Measurements from ENCODE around the gene SFXN3.

Gene SFXN3

DNA sequence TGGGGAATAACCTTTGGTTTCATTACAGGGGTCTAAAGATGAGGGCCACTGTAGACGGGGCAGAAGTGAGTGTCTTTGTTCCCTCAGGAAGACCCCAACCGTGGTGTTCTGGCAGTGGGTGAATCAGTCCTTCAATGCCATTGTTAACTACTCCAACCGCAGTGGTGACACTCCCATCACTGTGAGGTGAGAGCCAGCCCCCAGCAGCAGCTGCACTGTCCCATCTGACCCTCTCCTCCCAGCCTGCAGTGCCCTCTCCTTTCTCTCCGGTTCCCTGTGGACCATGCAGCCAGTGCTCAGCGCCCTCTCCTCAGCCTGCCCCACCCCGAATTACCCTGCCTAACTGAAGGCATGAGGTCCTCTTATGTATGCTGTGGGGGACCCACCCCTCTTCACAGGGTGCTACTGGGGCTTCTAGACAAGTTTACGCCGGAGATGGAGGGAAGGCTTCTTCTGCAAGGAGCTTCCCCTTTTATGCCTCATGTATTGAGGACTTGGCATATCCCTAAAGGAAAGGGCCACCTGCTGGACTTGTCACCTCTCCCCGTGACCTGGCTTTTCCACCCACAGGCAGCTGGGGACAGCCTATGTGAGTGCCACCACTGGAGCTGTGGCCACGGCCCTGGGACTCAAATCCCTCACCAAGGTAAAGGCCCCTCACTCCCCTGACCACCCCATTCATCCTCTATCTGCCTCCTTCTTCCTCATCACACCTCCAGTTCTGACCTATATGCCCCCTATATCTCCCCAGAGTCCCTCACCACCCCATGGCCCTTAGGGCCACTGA lies 5.1 kb downstream of the SFXN3 start:
- DNase-seq (ENCODE audit: low read depth in 2 of 2), result no peak

DNA sequence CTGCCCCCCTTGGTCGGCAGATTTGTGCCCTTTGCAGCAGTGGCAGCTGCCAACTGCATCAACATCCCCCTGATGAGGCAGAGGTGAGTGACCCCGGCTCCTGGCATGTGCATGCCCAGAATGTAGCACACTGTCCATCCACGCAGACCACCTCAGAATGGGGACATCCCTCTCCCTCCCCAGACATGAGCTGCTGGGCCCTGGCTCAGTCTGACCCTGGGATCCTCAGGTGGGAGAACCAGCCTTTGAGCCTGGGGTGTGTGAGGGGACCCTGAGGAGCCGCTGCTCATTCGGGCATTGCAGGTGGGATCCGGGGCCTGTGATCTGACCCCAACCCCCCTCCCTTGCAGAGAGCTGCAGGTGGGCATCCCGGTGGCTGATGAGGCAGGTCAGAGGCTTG lies 5.7 kb downstream of the SFXN3 start:
- no peak for DNase-seq (ENCODE audit: low read depth in 2 of 2)

DNA sequence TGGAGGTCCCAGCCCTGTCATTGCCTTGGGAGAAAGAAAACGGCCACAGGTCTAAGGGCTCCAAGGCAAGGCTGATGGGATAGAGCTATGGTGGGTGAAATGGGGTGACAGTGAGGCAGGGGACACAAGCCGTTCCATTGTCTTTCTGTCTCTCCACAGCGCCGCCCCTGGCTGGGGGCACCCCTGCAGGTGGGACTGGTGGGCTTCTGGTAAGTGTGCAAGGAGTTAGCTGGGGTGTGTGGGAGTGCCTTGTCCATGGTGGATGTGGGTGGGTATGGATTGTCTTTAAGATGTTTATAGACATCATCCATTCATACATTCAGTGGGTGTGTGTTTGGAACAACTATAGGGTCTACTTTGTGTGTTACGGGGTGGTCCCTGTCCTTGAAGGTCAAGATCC lies 7.5 kb downstream of the SFXN3 start:
- DNase-seq (ENCODE audit: low read depth in 2 of 2), result no peak

DNA sequence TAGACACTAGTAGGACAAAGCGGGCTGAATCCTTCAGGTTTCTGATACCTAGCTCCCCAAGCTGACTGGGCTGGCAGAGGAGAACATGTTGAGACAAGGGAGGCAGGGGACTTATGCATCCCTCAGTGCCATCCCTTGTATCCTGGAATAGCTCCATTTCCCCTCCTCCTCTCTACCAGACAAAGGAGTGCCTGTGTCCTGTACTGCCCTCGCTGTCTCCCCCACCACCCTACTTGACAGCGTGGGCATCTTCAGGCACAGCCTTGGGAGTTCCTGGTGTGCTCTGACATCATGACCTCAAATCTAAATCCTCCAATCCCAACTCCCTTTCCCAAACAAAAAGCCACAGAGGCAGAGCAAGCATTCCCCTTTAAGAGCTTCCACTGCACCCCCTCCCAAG lies 9.0 kb downstream of the SFXN3 start:
- no peak for DNase-seq (ENCODE audit: low read depth in 2 of 2)

DNA sequence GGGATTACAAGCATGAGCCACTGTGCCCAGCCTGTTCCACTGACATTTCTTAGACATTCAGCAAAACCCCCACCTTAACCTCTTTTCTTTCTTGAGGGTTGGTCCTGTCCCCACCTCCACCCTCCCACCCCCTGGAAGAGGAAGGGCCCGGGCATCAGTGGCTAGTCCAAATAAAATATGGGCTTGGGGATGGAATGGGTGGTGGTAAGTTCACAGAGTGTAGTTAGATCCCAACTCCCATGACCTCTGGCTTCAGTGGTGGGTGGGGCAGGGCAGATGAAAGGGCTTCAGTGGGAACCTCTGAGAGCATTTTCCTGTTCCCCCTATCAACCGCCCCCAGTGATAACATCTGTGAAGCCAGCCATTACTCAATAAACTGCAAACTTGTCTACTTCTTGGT lies 9.8 kb downstream of the SFXN3 start:
- no peak for DNase-seq (ENCODE audit: low read depth in 2 of 2)

DNA sequence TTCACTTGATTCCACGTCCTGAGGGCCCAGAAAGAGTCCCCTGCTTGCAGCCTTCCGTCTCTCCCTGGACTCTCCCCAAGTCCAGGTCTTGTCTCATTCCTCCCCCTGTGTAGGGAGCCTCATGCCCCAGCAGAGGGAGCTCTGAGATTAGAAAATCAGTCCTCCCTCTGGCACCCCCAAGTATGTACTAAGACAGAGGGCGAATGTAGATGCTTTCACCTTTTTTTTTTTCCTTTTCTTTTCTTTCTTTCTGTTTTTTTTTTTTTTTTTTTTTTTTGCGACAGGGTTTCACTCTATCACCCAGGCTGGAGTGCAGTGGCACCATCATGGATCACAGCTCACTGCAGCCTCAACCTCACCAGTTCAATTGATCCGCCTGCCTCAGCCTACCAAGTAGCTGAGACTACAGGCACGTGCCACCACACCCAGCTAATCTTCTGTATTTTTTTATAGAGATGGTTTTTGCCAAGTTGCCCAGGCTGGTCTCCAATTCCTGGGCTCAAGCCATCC lies 10.3 kb downstream of the SFXN3 start:
- DNase-seq (ENCODE audit: low read depth in 2 of 2), result peak in 1 of 2 donors; percentile 61

DNA sequence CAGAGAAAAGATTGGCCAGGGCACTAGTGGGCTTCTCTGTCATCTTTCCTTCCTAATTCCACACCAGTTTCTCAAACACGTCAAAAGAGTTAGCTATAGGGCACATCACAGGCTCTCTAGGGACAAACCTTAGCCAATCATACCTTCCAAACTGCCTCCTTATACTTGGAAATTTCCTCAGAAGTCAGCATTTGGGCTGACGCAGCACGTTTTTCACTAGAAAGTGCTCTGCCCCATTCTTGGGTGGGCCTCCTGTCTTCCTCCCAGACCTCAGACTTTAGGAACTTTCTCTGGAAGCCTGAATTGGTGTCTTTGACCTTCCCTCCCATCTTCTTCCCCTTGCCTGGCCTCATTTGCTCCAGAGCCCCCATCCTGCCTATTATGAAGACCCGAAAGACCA lies 11.1 kb downstream of the SFXN3 start:
- DNase-seq (ENCODE audit: low read depth in 2 of 2), result no peak

DNA sequence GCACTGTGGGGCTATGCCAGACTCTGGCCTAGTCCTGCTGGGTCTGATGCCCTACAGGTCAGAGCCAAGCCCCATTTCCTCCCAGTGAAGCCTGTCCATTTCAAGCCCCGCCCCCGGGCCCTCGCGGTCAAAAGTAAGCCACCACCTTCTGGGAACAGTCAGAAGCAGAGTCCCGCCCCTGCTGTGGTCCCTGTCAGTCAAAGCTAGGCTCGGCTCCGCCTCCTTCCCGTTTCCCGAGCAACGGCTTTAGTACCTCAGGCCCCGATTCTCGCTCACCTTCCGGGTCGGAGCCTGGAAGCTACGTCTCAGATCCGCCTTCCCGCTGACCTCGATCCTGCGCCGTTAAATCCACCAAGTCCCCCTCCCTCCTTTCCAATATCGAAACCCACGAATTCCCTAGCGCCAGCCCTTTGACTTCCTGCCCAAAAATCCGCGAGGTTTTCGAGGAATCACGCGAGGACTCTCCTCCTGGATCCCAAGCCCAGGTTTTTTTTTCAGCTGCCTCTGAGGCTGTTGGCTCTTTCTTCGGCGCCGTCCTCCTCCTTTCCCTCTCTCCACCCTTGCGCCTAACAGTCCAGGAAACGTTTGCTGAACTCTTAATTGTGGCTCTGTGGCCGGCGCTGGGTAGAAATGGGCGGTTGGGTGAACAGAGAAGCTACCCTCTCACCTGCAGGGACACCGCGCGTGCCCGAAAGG lies 11.8 kb downstream of the SFXN3 start:
- DNase-seq (ENCODE audit: low read depth in 2 of 2), result peak; percentile 66 to 73

DNA sequence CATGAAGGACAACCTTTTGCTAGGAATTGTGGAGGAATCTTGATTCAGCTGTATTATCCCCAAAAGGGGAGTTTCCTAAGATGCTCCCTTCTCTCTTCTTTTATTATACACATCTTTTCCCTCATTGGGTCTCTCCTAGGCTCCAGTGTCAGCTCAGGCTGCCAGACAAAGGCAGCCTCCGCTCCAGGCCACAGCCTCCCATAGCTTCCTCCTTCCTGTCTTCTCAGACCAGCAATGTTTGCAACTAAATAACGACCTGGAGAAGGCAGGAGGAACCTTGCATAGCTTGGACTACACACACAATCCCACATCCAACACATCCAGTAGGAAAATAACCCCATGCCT lies 12.3 kb downstream of the SFXN3 start:
- DNase-seq (ENCODE audit: low read depth in 2 of 2), result no peak

DNA sequence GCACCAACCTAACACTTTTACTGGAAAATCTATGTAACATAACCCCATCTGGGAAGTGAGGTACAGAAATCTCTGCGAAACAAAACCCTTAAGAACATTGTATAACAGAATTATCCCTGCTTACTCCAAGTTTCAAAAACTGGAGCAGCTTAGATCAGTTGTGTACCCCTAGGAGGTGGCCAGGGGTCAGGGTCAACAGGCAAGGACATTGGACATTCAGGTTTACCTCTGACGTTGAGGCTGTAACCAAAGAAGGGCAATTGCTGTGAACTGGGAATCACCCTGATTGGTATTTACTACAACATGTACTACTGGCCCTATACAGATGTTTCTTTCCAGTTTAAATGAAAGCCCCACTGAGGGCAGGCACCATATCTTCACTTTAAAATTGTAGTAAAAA lies 13.1 kb downstream of the SFXN3 start:
- DNase-seq (ENCODE audit: low read depth in 2 of 2), result no peak

DNA sequence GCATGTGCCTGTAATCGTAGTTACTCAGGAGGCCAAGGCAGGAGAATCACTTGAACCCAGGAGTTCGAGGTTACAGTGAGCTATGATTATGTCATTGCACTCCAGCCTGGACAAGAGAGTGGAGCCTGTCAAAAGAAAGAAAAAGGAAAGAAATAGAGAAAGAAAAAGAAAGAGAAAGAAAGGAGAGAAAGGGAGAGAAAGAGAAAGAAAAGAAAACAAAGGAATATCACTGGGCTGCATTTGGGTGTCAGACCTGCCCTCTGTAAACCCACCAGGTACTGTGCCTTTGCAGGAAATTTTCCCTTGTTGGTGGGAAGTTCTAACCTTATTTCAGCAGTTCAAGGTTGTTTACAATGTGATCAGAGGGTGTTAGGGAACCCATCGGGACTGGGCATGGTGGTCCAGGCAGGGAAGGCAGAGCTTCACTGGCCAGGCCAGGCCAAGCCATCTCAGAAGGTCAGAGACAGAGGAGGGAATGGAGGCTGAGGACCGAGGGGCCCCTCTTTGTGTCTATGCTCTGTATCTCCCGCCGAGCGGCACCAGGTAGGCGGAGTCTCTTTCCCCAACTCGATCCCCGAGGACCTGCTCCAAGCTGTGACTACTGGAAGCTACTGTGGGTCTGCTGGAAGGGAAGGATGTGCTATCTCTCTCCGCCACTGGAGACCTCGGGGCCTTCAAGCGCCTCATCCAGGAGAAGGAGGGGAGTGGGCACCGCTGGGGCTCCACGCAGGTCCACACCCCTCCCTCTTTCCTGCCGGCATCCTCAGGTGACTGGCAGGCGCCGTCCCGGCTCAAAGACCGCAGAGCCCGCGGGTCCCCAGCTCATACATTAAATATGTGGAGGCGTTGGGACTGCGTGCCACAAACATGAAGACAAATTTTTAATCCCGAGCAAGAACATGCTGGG lies 15.6 kb downstream of the SFXN3 start:
- DNase-seq (ENCODE audit: low read depth in 2 of 2), result no peak

DNA sequence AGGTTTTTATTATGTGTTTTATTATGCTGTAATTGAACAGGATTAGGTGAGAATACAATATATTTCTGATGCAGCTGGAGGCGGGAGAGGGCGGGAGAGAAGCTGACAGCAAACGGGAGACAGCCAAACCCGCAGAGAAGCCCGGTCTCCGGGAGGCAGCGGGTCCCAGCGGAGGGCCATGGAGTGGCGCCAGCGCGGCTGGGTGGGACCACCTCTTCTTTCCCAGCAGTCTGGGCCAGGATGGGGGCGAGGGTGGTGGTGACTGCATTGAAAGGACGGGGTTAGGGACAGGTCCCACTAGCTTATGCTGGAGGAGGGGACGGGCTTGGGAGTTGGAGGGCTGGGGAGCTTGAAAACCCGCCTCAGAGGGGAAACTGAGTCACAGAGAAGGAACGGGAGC lies 16.2 kb downstream of the SFXN3 start:
- no peak for DNase-seq (ENCODE audit: low read depth in 2 of 2)

DNA sequence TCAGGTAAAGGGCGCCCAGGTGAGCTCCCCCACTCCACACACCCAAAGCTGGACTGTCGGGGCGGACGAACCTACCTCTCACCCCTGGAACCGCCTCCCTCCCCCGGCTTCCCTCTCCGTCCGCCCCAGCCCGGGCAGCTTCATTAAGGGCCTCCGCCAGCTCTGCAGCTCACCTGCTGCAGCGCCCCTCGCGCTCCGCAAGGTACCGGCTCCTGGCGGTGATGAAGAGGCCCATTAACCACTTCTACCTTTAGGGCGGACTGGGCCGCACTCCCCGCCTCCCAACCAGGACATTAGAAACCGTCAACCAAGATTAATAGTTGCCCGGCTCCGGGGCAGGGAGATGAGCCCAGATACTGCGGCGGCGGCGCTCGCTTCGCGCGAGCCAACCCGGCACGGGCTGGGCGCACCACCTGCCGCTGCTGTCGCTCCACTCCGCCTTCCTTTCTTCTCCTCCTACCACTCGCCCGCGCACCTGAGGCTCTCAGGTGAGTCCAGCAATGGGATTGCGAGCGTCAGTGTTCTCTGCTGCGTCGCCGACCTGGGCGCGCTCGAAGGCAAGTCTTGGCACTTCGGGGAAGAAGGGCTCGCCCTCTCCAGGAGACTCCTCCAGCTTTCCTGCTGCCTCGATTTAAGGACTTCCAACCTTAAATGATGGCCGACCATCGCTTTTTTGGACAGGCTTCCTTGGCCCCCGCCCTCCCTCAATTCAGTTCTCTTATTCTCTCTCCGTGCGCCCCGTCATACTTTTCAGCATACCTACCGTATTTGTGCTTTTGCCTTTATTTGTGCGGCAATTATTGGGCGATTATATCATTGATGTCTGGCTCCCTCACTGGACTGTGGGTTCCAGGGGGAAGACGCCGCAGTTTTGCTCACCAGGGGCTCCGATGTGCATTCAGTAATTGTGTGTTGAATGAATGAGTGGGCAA lies 17.2 kb downstream of the SFXN3 start:
- DNase-seq (ENCODE audit: low read depth in 2 of 2), result no peak

DNA sequence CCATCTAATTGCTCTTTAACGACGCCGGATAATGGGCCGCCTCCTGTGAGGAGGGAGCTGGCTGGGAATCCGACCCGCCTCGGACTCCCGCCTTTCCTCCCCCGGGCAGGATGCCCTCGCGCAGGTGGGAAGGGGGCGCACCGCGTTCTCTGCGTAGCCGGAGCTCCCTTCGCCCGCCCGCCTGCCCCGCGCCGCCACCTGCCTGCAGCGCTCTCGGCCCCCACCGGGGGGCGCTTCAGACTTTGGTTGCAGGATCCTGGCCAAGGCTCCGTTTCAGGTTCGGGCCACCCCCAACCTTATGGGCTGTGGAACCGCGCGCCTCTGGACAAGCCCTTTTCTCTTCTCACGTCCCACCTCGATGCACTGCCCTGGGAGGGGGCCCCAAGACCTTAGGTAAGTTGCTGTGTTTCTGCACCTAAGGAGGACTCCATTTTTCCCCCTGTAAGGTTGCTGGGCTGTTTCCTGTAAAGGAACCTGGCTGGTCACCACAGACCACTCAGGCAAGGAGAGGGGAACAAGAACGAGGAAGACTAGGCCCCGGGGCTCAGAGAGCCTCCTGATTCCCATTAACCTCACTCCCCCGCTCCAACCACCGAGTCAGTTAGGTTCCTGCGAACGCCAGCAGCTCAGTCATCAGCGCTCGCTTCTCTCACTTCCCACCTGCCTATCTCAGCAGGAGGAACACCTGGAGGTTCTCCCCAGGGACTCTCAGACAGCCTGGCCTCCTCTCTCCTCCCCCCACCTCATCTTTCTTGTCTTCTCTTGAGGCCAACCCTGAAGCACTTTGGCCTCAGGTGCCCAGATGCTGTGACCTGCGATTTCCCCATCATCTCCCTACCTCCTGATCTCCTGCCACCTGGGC lies 19.4 kb downstream of the SFXN3 start:
- peak in 1 of 2 donors; percentile 45 for DNase-seq (ENCODE audit: low read depth in 2 of 2)

DNA sequence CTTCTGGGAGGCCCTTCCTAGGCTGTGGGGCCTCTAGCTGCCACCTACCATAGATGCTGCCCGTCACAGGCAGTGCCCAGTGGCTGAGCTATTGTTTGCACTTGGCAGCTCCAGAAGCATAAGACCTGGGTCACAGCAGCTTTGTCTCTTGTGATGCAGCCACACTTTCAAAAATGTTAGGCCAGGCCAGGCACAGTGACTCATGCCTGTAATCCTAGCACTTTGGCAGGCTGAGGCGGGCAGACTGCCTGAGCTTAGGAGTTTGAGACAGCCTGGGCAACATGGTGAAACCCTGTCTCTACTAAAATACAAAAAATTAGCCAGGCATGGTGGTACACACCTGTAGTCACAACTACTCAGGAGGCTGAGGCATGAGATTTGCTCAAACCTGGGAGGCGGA lies 21.3 kb downstream of the SFXN3 start:
- no peak for DNase-seq (ENCODE audit: low read depth in 2 of 2)

DNA sequence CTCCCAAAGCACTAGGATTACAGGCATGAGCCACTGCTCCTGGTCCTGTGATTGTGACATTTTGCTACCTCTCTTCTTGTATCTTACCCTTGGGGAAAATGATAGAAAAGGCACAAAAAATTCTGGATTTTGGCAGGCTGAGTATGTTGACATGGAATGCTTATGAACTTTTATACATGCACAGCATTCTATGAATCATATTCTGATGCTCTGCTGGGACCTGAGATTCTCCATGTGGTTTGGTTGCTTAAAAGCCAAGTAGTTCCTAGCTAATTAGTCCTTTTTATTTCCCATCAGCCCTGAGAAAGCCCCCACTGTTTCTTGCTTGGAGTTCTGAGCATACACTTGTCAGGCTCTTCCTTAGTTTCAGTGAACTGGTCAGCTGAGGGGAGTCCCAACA lies 22.5 kb downstream of the SFXN3 start:
- DNase-seq (ENCODE audit: low read depth in 2 of 2), result no peak

DNA sequence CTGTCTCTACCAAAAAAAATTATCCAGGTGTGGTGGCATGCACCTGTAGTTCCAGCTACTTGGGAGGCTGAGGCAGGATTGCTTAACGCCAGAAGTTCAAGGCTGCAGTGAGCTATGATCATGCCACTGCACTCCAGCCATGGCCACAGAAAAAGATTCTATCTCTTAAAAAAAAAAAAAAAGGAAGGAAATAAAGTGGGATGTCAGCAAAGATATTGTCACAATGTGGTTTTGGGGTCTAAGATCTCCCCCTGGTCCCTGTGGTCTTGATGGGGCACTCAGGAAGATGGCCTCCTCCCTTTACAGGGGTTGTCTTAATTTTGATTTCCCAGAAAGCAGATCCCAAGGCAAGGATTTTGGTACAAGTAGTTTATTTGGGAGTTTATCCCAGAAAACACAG lies 23.3 kb downstream of the SFXN3 start:
- DNase-seq (ENCODE audit: low read depth in 2 of 2), result no peak

DNA sequence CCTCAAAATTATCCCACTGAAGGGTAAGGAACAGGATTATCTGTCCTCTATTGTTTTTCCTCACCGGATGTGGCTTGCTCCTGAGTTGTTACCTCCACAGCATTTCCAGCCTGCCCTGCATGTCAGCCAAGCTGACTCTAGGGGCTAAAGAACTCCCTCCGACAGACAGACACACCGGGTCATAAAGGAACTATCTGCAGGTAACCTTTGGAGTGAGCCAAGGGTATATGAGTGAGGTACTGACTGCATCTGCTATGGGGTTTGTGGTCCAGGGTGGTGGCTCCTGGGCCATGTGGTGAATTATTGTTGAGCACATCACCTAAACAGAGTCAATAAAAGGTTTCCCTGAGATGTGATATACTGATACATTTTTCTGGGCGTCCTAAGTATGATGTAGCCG lies 23.8 kb downstream of the SFXN3 start:
- no peak for DNase-seq (ENCODE audit: low read depth in 2 of 2)

DNA sequence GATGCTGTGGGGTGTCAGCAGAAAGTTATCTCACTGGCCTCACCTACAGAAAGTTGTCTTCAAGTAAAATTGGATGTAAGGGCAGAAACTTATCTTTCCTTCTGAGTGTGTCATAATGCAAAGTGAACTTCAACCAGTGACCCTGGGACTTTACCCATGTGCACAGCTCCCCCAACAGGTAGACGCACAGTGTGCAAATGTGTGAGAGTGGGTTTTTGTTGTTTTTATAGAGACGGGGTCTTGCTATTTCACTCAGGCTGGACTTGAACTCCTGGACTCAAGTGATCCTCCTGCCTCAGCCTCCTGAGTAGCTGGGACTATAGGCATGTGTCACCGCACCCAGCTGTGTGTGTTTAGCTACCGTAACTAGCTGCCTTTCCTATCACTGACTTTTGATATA lies 24.4 kb downstream of the SFXN3 start:
- DNase-seq (ENCODE audit: low read depth in 2 of 2), result no peak

Data from stimulated activated CD8-positive, alpha-beta memory T cell treated with anti-CD3 and anti-CD28 coated beads, Interleukin-15, amount 100 ng/mL, for 4 hours (primary cell).